WTC11 (cell line): ENCODE data around the gene NCKAP5. TPM values are rescaled to one million over a fixed set of nuclear protein-coding genes. Genes with fewer than 3 reads are reported as not detected.

Experiments
- ATAC-seq: fragments of 200-7000 bp; cut with Tn5 transposase; 2 replicates; pipeline ENCODE4 v1.10.0; 2021; ENCODE audit warnings: mild to moderate bottlenecking, moderate library complexity
- CTCF ChIA-PET: fragments of 300-600 bp; sonication (Branson Sonifier 250); formaldehyde crosslinking; loops from one replicate; lab custom pipeline; 2021; ENCODE audit warnings: antibody characterized with exemption; lab: Charles Lee
- POLR2A ChIA-PET: fragments of 350-600 bp; sonication (Branson Sonifier 250); formaldehyde crosslinking; loops from one replicate; lab custom pipeline; 2021; ENCODE audit warnings: antibody characterized with exemption; lab: Charles Lee
- DNase-seq: peaks from one replicate; pipeline ENCODE4 v3.0.0; 2021; ENCODE audit warnings: low spot score
- H3K27ac Mint-ChIP-seq: 2 replicates; pipeline ENCODE4 v1.8.0; 2021; ENCODE audit warnings: mixed read lengths
- H3K27me3 Mint-ChIP-seq: 2 replicates; pipeline ENCODE4 v1.8.0; 2021; ENCODE audit warnings: low read depth, mild to moderate bottlenecking, moderate library complexity, mixed read lengths
- H3K36me3 Mint-ChIP-seq: 2 replicates; pipeline ENCODE4 v1.8.0; 2021; ENCODE audit warnings: mixed read lengths
- H3K4me1 Mint-ChIP-seq: 2 replicates; pipeline ENCODE4 v1.8.0; 2022; ENCODE audit warnings: mixed read lengths
- H3K4me3 Mint-ChIP-seq: 2 replicates; pipeline ENCODE4 v1.8.0; 2021; ENCODE audit warnings: mild to moderate bottlenecking, moderate library complexity, mixed read lengths
- H3K9me3 Mint-ChIP-seq: 2 replicates; pipeline ENCODE4 v1.8.0; 2021; ENCODE audit warnings: mixed read lengths
- AFF4 ChIP-seq: sonication (generic); formaldehyde crosslinking; IDR thresholded peaks from 2 replicates; pipeline ENCODE4 v1.8.1; 2023; ENCODE audit warnings: mild to moderate bottlenecking, missing genetic modification reagents, borderline replicate concordance
- ATF1 ChIP-seq: sonication (generic); formaldehyde crosslinking; IDR thresholded peaks from 2 replicates; pipeline ENCODE4 v1.8.1; 2023; ENCODE audit warnings: mild to moderate bottlenecking, moderate library complexity, missing genetic modification reagents
- ATF6 ChIP-seq: sonication (generic); formaldehyde crosslinking; IDR thresholded peaks from 2 replicates; pipeline ENCODE4 v1.8.1; 2023; ENCODE audit warnings: mild to moderate bottlenecking, missing genetic modification reagents
- FOXP4 ChIP-seq: sonication (generic); formaldehyde crosslinking; IDR thresholded peaks from 2 replicates; pipeline ENCODE4 v1.8.0; 2022; ENCODE audit warnings: mild to moderate bottlenecking, missing genetic modification reagents
- GRHL2 ChIP-seq: fragments of 250-450 bp; sonication (Bioruptor Pico); IDR thresholded peaks from 2 replicates; pipeline ENCODE4 v1.8.0; 2022; ENCODE audit warnings: mild to moderate bottlenecking, moderate library complexity; ENCODE audit not compliant: insufficient replicate concordance, severe bottlenecking
- HMGA2 ChIP-seq: fragments of 250-450 bp; sonication (Bioruptor Pico); IDR thresholded peaks from 2 replicates; pipeline ENCODE4 v1.4.0; 2021; ENCODE audit warnings: mild to moderate bottlenecking, moderate library complexity
- MAX ChIP-seq: sonication (generic); formaldehyde crosslinking; IDR thresholded peaks from 2 replicates; pipeline ENCODE4 v1.8.0; 2022; ENCODE audit warnings: mild to moderate bottlenecking, missing genetic modification reagents
- MXD4 ChIP-seq: fragments of 250-450 bp; sonication (Bioruptor Pico); IDR thresholded peaks from 2 replicates; pipeline ENCODE4 v1.8.0; 2021; ENCODE audit warnings: mild to moderate bottlenecking, moderate library complexity, borderline replicate concordance
- OVOL2 ChIP-seq: fragments of 250-450 bp; sonication (Bioruptor Pico); IDR thresholded peaks from 2 replicates; pipeline ENCODE4 v1.9.0; 2021; ENCODE audit warnings: mild to moderate bottlenecking, borderline replicate concordance
- PRRX2 ChIP-seq: fragments of 250-450 bp; sonication (Bioruptor Pico); IDR thresholded peaks from 2 replicates; pipeline ENCODE4 v1.8.0; 2021; ENCODE audit warnings: mild to moderate bottlenecking
- SMAD3 ChIP-seq: sonication (generic); formaldehyde crosslinking; IDR thresholded peaks from 2 replicates; pipeline ENCODE4 v1.8.0; 2022; ENCODE audit warnings: missing genetic modification reagents, mild to moderate bottlenecking, borderline replicate concordance
- ZNF121 ChIP-seq: sonication (generic); formaldehyde crosslinking; IDR thresholded peaks from 2 replicates; pipeline ENCODE4 v1.8.0; 2023; ENCODE audit warnings: missing genetic modification reagents
- ZNF232 ChIP-seq: sonication (generic); formaldehyde crosslinking; IDR thresholded peaks from 2 replicates; pipeline ENCODE4 v1.8.0; 2022; ENCODE audit warnings: mild to moderate bottlenecking, missing genetic modification reagents
- ZNF281 ChIP-seq: sonication (generic); formaldehyde crosslinking; IDR thresholded peaks from 2 replicates; pipeline ENCODE4 v1.8.0; 2023; ENCODE audit warnings: mild to moderate bottlenecking, missing genetic modification reagents
- ZNF317 ChIP-seq: sonication (generic); formaldehyde crosslinking; IDR thresholded peaks from 2 replicates; pipeline ENCODE4 v1.8.1; 2023; ENCODE audit warnings: low read depth, mild to moderate bottlenecking, moderate library complexity, missing genetic modification reagents, borderline replicate concordance
- ZNF396 ChIP-seq: fragments of 250-450 bp; sonication (Bioruptor Pico); IDR thresholded peaks from 2 replicates; pipeline ENCODE4 v1.8.0; 2021; ENCODE audit warnings: mild to moderate bottlenecking, moderate library complexity, borderline replicate concordance
- ZNF423 ChIP-seq: fragments of 250-450 bp; sonication (Bioruptor Pico); IDR thresholded peaks from 2 replicates; pipeline ENCODE4 v2.1.2; 2022; ENCODE audit warnings: mild to moderate bottlenecking, moderate library complexity
- ZNF512 ChIP-seq: sonication (generic); formaldehyde crosslinking; IDR thresholded peaks from 2 replicates; pipeline ENCODE4 v1.8.1; 2022; ENCODE audit warnings: missing genetic modification reagents, borderline replicate concordance
- total RNA-seq: library from RNA; stranded (reverse); gene quantifications from 3 replicates; pipeline ENCODE4 v1.2.3, GENCODE V29; 2021

NCKAP5 gene
- total RNA-seq, 1 experiment from 2014 or later = 0.55 TPM

- CTCF ChIA-PET = no interaction called here
Observed at GRCh38 chr2:133442393-133442792, 125.9 kb downstream of the NCKAP5 start.

GRCh38 chr2:133439565-133439920 lies 128.7 kb downstream of the NCKAP5 start:
- Mint-ChIP-seq H3K27ac (no peak overlapping the region), H3K36me3 (no peaks in the 10 kb centered on the region), H3K27me3 (no peaks in the 10 kb centered on the region; the same call in 1 of the 2 replicates), H3K4me3 (no peak overlapping the region), H3K4me1 (peaks cover 9% of the 10 kb centered on the region), H3K9me3 (no peaks in the 10 kb centered on the region)
- TF ChIP-seq ZNF396 (CRISPR knock-in tag) = no peak
- TF ChIP-seq AFF4 (CRISPR knock-in tag) = no peak
- no peak for TF ChIP-seq FOXP4 (CRISPR knock-in tag)
- no peak for TF ChIP-seq HMGA2 (CRISPR knock-in tag)
- no peak for TF ChIP-seq SMAD3 (CRISPR knock-in tag)
- ChIA-PET CTCF (no interaction called here), POLR2A (no interaction called here)
- ATAC-seq (no peak), DNase-seq (no peak)

More at GRCh38 chr2:133442393-133442792, 125.9 kb downstream of the NCKAP5 start:
- Mint-ChIP-seq H3K4me1 (peaks cover 9% of the 10 kb centered on the region), H3K9me3 (no peaks in the 10 kb centered on the region), H3K36me3 (no peaks in the 10 kb centered on the region)
- POLR2A ChIA-PET = no interaction called here
- no peak for DNase-seq
- no peak for TF ChIP-seq ATF1 (CRISPR knock-in tag)
- no peak for TF ChIP-seq ZNF121 (CRISPR knock-in tag)
- no peak for TF ChIP-seq ATF6 (CRISPR knock-in tag)
- no peak for TF ChIP-seq MAX
- TF ChIP-seq GRHL2 = no peak
- TF ChIP-seq, all 79 proteins: peak for 0
- ATAC-seq = no peak
- Mint-ChIP-seq H3K4me3 (no peak overlapping the region), H3K27me3 (no peaks in the 10 kb centered on the region; the same call in 1 of the 2 replicates), H3K27ac (no peak overlapping the region)

GRCh38 chr2:133438848-133439564 lies 129.3 kb downstream of the NCKAP5 start:
- ChIA-PET POLR2A (no interaction called here), CTCF (no interaction called here)
- no peaks in the 10 kb centered on the region for H3K9me3 Mint-ChIP-seq
- peaks cover 9% of the 10 kb centered on the region for H3K4me1 Mint-ChIP-seq
- H3K4me3 Mint-ChIP-seq = no peak overlapping the region
- no peak for ATAC-seq
- DNase-seq = no peak
- H3K27ac Mint-ChIP-seq = no peak overlapping the region
- H3K36me3 Mint-ChIP-seq = no peaks in the 10 kb centered on the region
- H3K27me3 Mint-ChIP-seq = no peaks in the 10 kb centered on the region; the same call in 1 of the 2 replicates
- TF ChIP-seq ZNF423 (CRISPR knock-in tag) = no peak
- TF ChIP-seq PRRX2 (CRISPR knock-in tag) = no peak
- TF ChIP-seq ZNF512 = no peak
- no peak for TF ChIP-seq ZNF232 (CRISPR knock-in tag)
- no peak for TF ChIP-seq OVOL2
- no peak for TF ChIP-seq MXD4 (CRISPR knock-in tag)
- TF ChIP-seq ZNF317 (CRISPR knock-in tag) = no peak
- no peak for TF ChIP-seq ZNF281 (CRISPR knock-in tag)
